Activated CD8-positive, alpha-beta memory T cell treated with anti-CD3 and anti-CD28 coated beads, Interleukin-2, amount 50 U/mL, for 24 hours (primary cell): Measurements from ENCODE around the gene GRK5.
"Not testable (repeated sequence)": the region's sequence is repeated elsewhere in the genome, so short reads cannot be mapped to it uniquely, and the experiment has no call there.

Source experiments
- DNase-seq: peaks from one replicate; pipeline ENCODE4 v3.0.0-alpha.2; 2020; ENCODE audit errors: extremely low read depth

GRK5 gene

GRCh38 chr10:119222537-119222936, 15.2 kb downstream of the GRK5 start:
- no peak for DNase-seq

- no peak for DNase-seq
Measured at GRCh38 chr10:119222966-119223386, 15.6 kb downstream of the GRK5 start.

GRCh38 chr10:119225083-119225658, 17.8 kb downstream of the GRK5 start:
- no peak for DNase-seq

- DNase-seq = no peak
Measured at GRCh38 chr10:119227825-119228224, 20.5 kb downstream of the GRK5 start.

GRCh38 chr10:119231654-119232053, 24.3 kb downstream of the GRK5 start:
- DNase-seq = no peak

GRCh38 chr10:119232439-119232838, 25.1 kb downstream of the GRK5 start:
- not testable (repeated sequence) for DNase-seq

- no peak for DNase-seq
Measured at GRCh38 chr10:119233123-119233820, 25.9 kb downstream of the GRK5 start.

GRCh38 chr10:119233821-119234220, 26.4 kb downstream of the GRK5 start:
- no peak for DNase-seq

GRCh38 chr10:119235356-119235755, 28.0 kb downstream of the GRK5 start:
- no peak for DNase-seq

GRCh38 chr10:119237722-119238436, 30.5 kb downstream of the GRK5 start:
- no peak for DNase-seq

- no peak for DNase-seq
Measured at GRCh38 chr10:119238577-119238976, 31.2 kb downstream of the GRK5 start.

- not testable (repeated sequence) for DNase-seq
Measured at GRCh38 chr10:119239015-119239414, 31.6 kb downstream of the GRK5 start.

- DNase-seq = not testable (repeated sequence)
Measured at GRCh38 chr10:119239630-119240029, 32.3 kb downstream of the GRK5 start.

- no peak for DNase-seq
Measured at GRCh38 chr10:119241066-119241465, 33.7 kb downstream of the GRK5 start.

- DNase-seq = no peak
Measured at GRCh38 chr10:119242186-119242585, 34.8 kb downstream of the GRK5 start.

GRCh38 chr10:119243488-119243887, 36.1 kb downstream of the GRK5 start:
- DNase-seq = no peak

GRCh38 chr10:119243967-119244366, 36.6 kb downstream of the GRK5 start:
- DNase-seq = no peak

- DNase-seq = no peak
Measured at GRCh38 chr10:119245272-119245671, 37.9 kb downstream of the GRK5 start.

- no peak for DNase-seq
Measured at GRCh38 chr10:119246862-119247549, 39.6 kb downstream of the GRK5 start.

GRCh38 chr10:119247550-119247894, 40.2 kb downstream of the GRK5 start:
- no peak for DNase-seq

- DNase-seq = no peak
Measured at GRCh38 chr10:119248184-119248583, 40.8 kb downstream of the GRK5 start.

- no peak for DNase-seq
Measured at GRCh38 chr10:119248681-119249080, 41.3 kb downstream of the GRK5 start.
